Loucy (cell line): ENCODE data around the gene LTB4R.

Experiments used
- H2AFZ ChIP-seq: fragments of 200-600 bp; sonication (generic); 2 replicates; pipeline ENCODE4 v1.6.0; 2016; ENCODE audit warnings: antibody characterized with exemption, mild to moderate bottlenecking, low read length, moderate library complexity
- H3F3A ChIP-seq: fragments of 200-600 bp; 2 replicates; pipeline ENCODE4 v1.6.0; 2016; ENCODE audit warnings: antibody characterized with exemption, low read depth, mild to moderate bottlenecking
- H3K27me3 ChIP-seq: fragments of 200-600 bp; sonication (generic); 2 replicates; pipeline ENCODE4 v1.6.1; 2014; ENCODE audit warnings: low read length, mild to moderate bottlenecking; ENCODE audit not compliant: insufficient read depth, poor library complexity, severe bottlenecking
- H3K36me3 ChIP-seq: fragments of 200-600 bp; sonication (generic); 2 replicates; pipeline ENCODE4 v1.6.1; 2016; ENCODE audit warnings: low read length; ENCODE audit not compliant: insufficient read depth
- H3K4me1 ChIP-seq: fragments of 200-600 bp; sonication (generic); 2 replicates; pipeline ENCODE4 v1.5.1; 2014; ENCODE audit warnings: low read length, mild to moderate bottlenecking; ENCODE audit not compliant: insufficient read depth, poor library complexity, severe bottlenecking
- H3K4me2 ChIP-seq: fragments of 200-600 bp; sonication (generic); 2 replicates; pipeline ENCODE4 v1.6.0; 2014; ENCODE audit warnings: antibody characterized with exemption, low read length, low read depth, mild to moderate bottlenecking; ENCODE audit not compliant: poor library complexity, severe bottlenecking
- H3K4me3 ChIP-seq: fragments of 200-600 bp; sonication (generic); 2 replicates; pipeline ENCODE4 v1.5.1; 2014; ENCODE audit warnings: low read length, mild to moderate bottlenecking, mixed read lengths; ENCODE audit not compliant: poor library complexity, severe bottlenecking
- H3K79me2 ChIP-seq: fragments of 200-600 bp; sonication (generic); 2 replicates; pipeline ENCODE4 v1.6.1; 2014; ENCODE audit warnings: low read length; ENCODE audit not compliant: insufficient read depth
- H3K9ac ChIP-seq: fragments of 200-600 bp; sonication (generic); 2 replicates; pipeline ENCODE4 v1.6.0; 2014; ENCODE audit warnings: mild to moderate bottlenecking, low read depth, low read length, moderate library complexity; ENCODE audit not compliant: poor library complexity, severe bottlenecking
- H3K9me2 ChIP-seq: fragments of 200-600 bp; sonication (generic); replicated peaks from 2 replicates; pipeline ENCODE4 v1.6.1; 2016; ENCODE audit warnings: low read depth, low read length, mixed read lengths
- H3K9me3 ChIP-seq: fragments of 200-600 bp; sonication (generic); 2 replicates; pipeline ENCODE4 v1.6.1; 2014; ENCODE audit warnings: mild to moderate bottlenecking, antibody characterized with exemption, low read length, low read depth; ENCODE audit not compliant: insufficient read depth
- H4K20me1 ChIP-seq: fragments of 200-600 bp; sonication (generic); 2 replicates; pipeline ENCODE4 v1.6.0; 2014; ENCODE audit warnings: antibody characterized with exemption, low read length, mild to moderate bottlenecking; ENCODE audit not compliant: insufficient read depth, poor library complexity, severe bottlenecking
- CTCF ChIP-seq: fragments of 200-600 bp; sonication (generic); conservative IDR thresholded peaks from 2 replicates; pipeline ENCODE4 v1.5.1; 2014; ENCODE audit warnings: mild to moderate bottlenecking, antibody characterized with exemption, low read length
- EZH2phosphoT487 ChIP-seq: fragments of 200-600 bp; IDR thresholded peaks from 2 replicates; pipeline ENCODE4 v1.6.1; 2018; ENCODE audit warnings: antibody characterized with exemption, mild to moderate bottlenecking, moderate library complexity, borderline replicate concordance

The LTB4R gene

GRCh38 chr14:24361326-24361725, 50.0 kb downstream of the LTB4R start:
- no peaks in the 10 kb centered on the region for H3K79me2 ChIP-seq
- H3K36me3 ChIP-seq: no peaks in the 10 kb centered on the region
- no peaks in the 10 kb centered on the region for H4K20me1 ChIP-seq
- no peak overlapping the region for H3K4me3 ChIP-seq
- H2AFZ ChIP-seq: no peak overlapping the region
- H3K9me3 ChIP-seq: no peaks in the 10 kb centered on the region
- H3F3A ChIP-seq: no peaks in the 10 kb centered on the region
- H3K9me2 ChIP-seq: no peaks in the 10 kb centered on the region
- H3K27me3 ChIP-seq: no peaks in the 10 kb centered on the region
- no peak overlapping the region for H3K9ac ChIP-seq
- no peak overlapping the region for H3K4me2 ChIP-seq
- TF ChIP-seq CTCF: no peak
- TF ChIP-seq EZH2phosphoT487: no peak
- peaks cover 13% of the 10 kb centered on the region for H3K4me1 ChIP-seq

- H3K4me1 ChIP-seq: peaks cover 16% of the 10 kb centered on the region
- H2AFZ ChIP-seq: no peak overlapping the region
- no peaks in the 10 kb centered on the region for H3K36me3 ChIP-seq
- H3K27me3 ChIP-seq: no peaks in the 10 kb centered on the region
- no peaks in the 10 kb centered on the region for H4K20me1 ChIP-seq
- TF ChIP-seq CTCF (no peak), EZH2phosphoT487 (no peak)
- H3K4me2 ChIP-seq: no peak overlapping the region
- no peak overlapping the region for H3K9ac ChIP-seq
- H3K9me2 ChIP-seq: no peaks in the 10 kb centered on the region
- no peaks in the 10 kb centered on the region for H3F3A ChIP-seq
- no peaks in the 10 kb centered on the region for H3K79me2 ChIP-seq
- no peaks in the 10 kb centered on the region for H3K9me3 ChIP-seq
- no peak overlapping the region for H3K4me3 ChIP-seq
Observed at GRCh38 chr14:24362241-24362960, 51.1 kb downstream of the LTB4R start.

GRCh38 chr14:24363401-24363800, 52.1 kb downstream of the LTB4R start:
- no peak overlapping the region for H2AFZ ChIP-seq
- H3K36me3 ChIP-seq: no peaks in the 10 kb centered on the region
- H3K4me1 ChIP-seq: peaks cover 18% of the 10 kb centered on the region
- H3K9ac ChIP-seq: no peak overlapping the region
- TF ChIP-seq EZH2phosphoT487: no peak
- no peak for TF ChIP-seq CTCF
- peaks cover 4% of the 10 kb centered on the region for H3K79me2 ChIP-seq
- no peaks in the 10 kb centered on the region for H4K20me1 ChIP-seq
- no peak overlapping the region for H3K4me3 ChIP-seq
- no peak overlapping the region for H3K4me2 ChIP-seq
- no peaks in the 10 kb centered on the region for H3K27me3 ChIP-seq
- no peaks in the 10 kb centered on the region for H3F3A ChIP-seq
- no peaks in the 10 kb centered on the region for H3K9me3 ChIP-seq
- H3K9me2 ChIP-seq: no peaks in the 10 kb centered on the region
